ENCODE measurements around the gene IRGQ.

Gene IRGQ

DNA sequence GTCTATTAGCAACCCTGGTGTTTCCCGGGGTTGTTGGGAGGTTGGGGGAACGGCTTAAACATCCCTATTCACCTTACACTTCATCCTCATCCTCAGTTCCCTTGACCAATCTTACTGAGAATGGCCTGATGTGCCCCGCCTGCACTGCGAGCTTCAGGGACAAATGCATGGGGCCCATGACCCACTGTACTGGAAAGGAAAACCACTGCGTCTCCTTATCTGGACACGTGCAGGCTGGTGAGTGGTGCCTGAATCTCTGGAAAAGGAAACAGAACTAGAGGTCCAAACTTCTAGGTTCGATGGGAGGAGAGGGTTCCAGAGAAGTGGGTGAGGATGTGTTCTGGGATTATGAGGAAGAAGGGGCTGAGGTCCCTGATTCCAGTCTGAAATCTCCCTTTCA, 14.5 kb downstream of the IRGQ start:
- TF ChIP-seq, protein P1, sequence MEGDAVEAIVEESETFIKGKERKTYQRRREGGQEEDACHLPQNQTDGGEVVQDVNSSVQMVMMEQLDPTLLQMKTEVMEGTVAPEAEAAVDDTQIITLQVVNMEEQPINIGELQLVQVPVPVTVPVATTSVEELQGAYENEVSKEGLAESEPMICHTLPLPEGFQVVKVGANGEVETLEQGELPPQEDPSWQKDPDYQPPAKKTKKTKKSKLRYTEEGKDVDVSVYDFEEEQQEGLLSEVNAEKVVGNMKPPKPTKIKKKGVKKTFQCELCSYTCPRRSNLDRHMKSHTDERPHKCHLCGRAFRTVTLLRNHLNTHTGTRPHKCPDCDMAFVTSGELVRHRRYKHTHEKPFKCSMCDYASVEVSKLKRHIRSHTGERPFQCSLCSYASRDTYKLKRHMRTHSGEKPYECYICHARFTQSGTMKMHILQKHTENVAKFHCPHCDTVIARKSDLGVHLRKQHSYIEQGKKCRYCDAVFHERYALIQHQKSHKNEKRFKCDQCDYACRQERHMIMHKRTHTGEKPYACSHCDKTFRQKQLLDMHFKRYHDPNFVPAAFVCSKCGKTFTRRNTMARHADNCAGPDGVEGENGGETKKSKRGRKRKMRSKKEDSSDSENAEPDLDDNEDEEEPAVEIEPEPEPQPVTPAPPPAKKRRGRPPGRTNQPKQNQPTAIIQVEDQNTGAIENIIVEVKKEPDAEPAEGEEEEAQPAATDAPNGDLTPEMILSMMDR (IDR thresholded peaks at IDR 0.05; ENCODE audit: insufficient read depth, low read depth, low read length, missing control alignments), result no peak
- no peak for DNase-seq (ENCODE audit: low read depth)
- peak overlapping the region; percentile 65 for H3K4me3 ChIP-seq (ENCODE audit: low read depth, low read length)

DNA sequence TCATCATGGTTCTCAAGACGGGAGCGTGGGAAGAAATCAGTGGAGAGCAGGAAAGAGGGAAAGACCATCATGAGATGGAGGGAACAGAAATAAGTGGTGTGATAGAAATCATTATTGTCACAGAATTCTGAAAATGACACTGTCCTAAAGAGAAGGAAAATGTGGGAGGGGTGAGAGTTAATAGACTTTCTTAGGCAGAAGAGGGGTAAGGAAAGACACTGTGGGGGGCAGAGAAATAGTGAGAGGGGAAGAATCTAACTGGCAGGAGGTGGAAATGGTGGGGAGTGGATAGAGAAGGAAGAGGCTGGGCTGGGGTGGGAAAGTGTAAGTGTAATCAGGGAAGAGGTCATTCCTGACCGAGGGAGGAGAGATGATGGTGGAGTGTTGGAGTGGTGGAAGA, 17.1 kb downstream of the IRGQ start:
- TF ChIP-seq, protein P1 (IDR thresholded peaks at IDR 0.05; ENCODE audit: insufficient read depth, low read depth, low read length, missing control alignments), result no peak
- DNase-seq (ENCODE audit: low read depth), result no peak
- no peak overlapping the region for H3K4me3 ChIP-seq (ENCODE audit: low read depth, low read length)

DNA sequence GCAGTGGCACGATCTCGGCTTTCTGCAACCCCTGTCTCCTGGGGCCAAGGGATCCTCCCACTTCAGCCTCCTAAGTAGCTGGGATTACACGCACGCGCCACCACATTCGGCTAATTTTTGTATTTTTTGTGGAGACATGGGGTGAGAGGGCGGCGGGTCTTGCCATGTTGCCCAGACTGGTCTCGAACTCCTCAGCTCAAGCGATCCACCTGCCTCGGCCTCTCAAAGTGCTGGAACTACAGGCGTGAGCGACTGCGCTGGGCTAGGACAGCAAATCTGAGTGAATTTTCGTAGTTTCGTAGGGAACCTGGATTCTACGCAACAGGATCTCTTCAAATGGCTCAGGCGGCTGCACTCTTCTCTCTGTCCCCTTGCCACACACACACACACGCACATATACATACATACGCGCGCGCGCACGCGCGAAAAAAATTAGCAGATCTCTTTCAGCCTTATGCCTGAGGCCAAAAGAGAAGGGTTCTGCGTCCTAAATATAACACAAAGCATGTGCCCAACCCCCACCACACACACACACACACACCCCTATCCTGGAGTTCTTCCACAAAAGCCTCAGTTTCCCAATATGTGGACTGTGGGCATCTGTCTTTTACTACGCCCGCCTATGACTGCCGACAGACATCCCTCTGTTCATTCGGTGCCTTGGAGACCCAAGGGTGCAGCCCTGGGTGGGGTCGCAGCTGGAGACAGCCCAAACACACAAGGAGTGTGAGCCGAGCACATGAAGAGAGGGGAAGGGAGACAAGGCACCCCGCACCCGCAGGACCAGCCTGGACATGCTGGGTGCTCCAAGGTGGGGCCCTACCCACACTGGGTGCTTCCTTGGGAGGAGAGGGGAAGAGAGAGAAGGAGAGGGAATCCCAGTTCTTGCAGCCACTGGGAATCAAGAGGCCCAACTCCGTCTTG, 19.7 kb downstream of the IRGQ start:
- peak overlapping the region; percentile 39; the same call in 1 of the 2 replicates for H3K4me3 ChIP-seq (ENCODE audit: low read depth, low read length)
- TF ChIP-seq, protein P1 (IDR thresholded peaks at IDR 0.05; ENCODE audit: insufficient read depth, low read depth, low read length, missing control alignments), result no peak
- DNase-seq (ENCODE audit: low read depth), result no peak

DNA sequence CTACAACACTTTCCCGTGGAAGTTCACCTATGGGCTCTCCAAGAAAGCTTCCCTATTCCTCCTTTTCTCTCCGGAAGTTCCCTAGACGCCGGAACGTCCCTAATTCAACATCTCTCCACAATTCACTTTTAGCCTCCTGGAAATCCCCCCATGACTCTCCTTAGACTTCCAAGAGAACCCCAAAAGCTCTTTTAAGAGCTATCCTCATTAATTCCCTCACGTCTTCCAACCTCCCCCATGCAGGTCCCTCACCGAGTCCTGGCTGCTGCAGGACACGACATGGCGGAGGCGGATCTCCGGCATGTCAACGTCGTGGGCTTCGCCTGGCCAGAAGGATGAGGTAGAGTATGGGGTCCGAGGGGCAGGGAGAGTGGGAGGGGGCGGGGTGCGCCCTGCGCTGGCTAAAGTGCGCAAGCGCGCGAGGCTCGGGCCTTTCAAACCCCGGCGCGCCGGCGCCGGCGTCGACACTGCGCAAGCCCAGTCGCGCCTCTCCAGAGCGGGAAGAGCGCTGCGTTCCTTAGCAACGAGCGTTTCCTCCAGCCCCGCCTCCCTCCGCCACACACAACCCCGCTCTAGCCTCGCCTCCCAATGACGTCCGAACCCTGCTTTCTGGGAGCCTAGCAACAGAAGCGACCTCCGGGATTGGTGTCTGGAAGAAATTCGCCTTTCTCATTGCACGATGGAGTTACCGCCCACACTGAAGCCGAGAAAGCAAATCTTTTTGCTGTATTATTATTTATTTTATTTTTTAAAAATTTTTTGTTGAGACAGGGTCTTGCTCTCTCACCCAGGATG, 20.6 kb downstream of the IRGQ start, which contains the start of the genes PINLYP and XRCC1:
PINLYP (plus strand) TSS at position 646 of the 795 bp plus-strand sequence. CDS start 1,391 bp downstream, outside the sequence.
XRCC1 (minus strand) TSS at position 372 of the 795 bp plus-strand sequence; CDS start at position 303, 69 bp downstream.
- TF ChIP-seq, protein P1 (IDR thresholded peaks at IDR 0.05; ENCODE audit: insufficient read depth, low read depth, low read length, missing control alignments), result no peak
- DNase-seq (ENCODE audit: low read depth), result peak; percentile 99
- H3K4me3 ChIP-seq (ENCODE audit: low read depth, low read length), result peak within 1 kb of the TSS; percentile 86

DNA sequence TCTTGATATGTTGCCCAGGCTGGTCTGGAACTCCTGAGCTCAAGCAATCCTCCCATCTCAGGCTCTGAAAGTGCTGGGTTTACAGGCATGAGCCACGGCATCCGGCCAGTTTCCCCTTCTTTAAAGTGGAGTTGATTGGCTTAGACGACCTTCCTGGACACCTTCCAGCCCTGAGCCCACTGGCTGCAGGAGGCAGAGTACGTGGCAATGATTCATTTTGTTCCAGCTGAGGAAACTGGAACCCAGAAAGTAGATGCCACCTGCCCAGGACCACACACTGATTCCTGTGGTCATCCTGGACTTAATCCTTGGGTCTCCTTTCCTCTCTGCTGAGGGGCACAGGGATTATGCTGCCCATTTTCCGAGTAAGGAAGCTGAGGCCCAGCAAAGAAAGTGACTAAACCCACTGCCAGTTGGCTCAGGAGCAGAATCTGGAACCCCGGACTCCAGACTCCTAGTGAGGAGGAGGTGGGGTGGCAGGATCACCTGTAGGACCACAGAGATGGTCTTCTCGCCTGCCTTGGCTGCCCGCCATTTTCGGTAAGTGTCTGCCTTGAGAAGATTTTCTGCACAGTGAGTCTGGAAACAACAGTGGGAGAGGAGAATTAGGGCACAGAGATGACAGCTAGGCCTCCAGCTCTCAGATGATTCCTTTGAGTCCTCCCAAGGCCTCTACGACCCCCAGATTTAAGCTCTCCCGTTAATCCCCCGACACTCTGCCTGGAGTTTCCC, 21.3 kb downstream of the IRGQ start:
- no peak for DNase-seq (ENCODE audit: low read depth)
- H3K4me3 ChIP-seq (ENCODE audit: low read depth, low read length), result peak overlapping the region; percentile 86
- TF ChIP-seq, protein P1 (IDR thresholded peaks at IDR 0.05; ENCODE audit: insufficient read depth, low read depth, low read length, missing control alignments), result no peak

DNA sequence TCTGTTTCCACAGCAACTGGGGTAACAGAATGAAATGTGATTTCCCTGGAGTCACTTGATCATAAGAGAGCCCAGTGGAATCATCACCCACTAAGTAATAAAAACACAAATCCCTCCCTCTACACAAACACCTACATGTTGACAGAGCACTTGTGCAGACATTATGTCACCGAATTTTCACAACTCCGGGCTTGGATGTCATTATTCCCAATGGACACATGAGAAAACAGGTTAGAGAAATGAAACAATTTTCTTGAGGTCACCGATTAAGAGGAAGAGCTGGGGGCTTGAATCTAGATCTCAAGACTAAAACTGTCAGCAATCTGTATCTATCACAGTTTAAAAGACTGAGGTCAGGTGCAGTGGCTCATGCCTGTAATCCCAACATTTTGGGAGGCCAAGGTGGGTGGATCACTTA, 23.8 kb downstream of the IRGQ start:
- TF ChIP-seq, protein P1 (IDR thresholded peaks at IDR 0.05; ENCODE audit: insufficient read depth, low read depth, low read length, missing control alignments), result no peak

More for the DNA sequence above, 23.8 kb downstream of the IRGQ start:
- no peak overlapping the region for H3K4me3 ChIP-seq (ENCODE audit: low read depth, low read length)
- DNase-seq (ENCODE audit: low read depth), result no peak

Data from GM12865 (cell line).